HG02571 (cell line): Measurements from ENCODE around the gene FGF3.

ENCODE experiments used
- ATAC-seq: cut with Tn5 transposase; IDR thresholded peaks from one replicate; pipeline ENCODE4 v1.9.1; 2021; ENCODE audit warnings: mild to moderate bottlenecking, moderate library complexity; ENCODE audit not compliant: unreplicated experiment

Gene FGF3

DNA sequence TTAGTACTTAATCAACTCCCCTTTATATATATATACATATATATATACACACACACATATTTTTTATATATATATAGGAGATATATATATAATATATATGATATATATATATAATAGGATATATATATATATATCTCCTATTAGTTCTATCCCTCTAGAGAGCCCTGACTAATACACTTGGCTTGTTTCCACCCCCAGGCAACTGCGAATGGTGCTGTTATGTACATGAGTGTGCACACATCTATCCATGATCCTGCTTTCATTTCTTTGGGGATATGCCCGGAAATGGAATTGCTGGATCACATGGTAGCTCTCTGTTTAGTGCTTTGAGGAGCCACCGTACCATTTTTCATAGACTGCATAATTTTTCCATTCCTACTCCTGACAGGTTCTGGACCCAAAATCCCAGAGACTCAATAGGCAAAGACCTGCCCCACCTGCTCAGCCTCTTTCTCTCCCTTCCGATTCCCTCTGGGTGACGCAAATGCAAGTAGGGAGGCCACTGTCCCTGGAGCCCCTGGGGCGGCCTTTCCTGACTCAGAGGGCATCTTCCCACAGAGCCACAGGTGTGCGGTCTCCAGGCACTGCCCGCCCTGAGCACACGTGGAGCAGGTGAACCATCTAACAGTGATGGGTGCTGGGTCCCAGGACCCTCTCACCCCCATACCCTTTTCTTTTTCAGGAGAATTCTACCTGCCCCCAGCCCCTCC is 12.0 kb downstream of the FGF3 start:
- no peak for ATAC-seq

DNA sequence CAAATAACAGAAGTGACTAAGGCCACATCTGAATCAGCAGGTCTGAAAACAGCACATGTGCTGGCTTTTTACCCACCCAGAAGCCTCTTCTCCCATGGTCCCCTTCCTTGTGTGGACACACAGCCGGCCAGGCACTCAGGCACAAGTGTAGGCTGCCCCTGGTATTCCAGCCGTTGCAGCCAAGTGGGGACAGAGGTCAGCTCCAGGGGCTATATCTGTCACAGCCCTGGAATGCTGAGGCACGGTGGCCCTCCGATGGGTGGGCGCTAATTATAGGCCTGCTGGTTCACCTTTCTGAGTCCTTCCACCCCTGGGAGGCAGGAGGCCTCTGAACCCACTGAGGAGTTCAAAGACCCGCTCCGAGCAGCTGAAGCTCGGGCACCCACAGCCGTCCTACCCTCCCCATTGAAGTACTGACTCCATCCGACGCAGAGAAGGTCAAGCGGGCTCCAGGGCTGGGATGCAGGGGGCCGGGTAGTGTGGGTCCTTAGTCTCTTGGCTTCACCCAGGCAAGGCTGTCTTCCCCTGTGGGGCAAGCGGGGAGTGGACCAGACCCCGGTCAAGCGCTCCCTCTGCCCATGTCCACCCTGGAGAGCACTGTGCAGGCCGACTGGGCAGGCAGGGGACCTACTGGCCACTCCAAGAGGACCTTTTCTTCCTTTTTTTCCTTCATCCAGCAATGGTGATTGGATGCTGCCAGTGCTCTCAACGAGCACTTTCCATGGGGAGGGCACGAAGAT is 14.3 kb downstream of the FGF3 start:
- no peak for ATAC-seq

DNA sequence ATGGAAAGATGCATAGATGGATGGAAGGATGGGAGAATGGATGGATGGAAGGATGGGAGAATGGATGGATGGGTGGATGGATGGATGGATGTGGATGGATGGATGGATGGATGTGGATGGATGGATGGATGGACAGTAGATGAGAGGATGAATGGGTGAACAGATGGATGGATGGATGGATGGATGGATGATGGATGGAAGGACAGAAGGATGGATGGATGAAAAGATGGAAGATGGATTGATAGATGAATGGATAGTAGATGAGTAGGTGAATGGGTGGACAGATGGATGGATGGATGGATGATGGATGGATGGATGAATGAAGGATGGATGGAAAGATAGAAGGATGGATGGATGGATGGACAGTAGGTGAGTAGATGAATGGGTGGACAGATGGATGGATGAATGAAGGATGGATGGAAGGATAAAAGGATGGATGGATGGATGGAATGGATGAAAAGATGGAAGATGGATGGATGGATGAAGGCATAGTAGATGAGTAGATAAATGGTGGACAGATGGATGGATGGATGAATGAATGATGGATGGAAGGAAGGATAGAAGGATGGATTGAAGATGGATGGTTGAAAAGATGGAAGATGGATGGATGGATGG is 15.5 kb downstream of the FGF3 start:
- ATAC-seq, result no peak

DNA sequence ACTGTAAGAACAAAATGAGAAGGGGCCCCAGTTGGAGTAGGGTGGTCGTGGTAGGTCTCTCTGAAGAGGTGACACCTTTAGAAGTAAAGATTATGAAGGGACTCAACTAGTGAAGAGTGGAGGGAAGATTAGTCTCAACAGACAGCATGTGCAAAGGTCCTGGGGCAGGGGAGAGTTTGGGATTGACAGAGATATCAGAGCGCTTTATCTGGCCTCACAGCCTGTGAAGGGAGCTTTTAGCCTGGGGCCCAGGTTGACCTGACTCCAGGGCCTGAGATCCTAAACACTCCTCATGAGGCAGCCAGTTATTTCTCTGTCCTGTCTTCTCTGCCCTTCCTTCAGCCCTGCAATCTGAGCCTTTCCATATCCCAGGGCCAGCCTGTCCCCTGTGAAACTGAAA is 16.2 kb downstream of the FGF3 start:
- no peak for ATAC-seq

DNA sequence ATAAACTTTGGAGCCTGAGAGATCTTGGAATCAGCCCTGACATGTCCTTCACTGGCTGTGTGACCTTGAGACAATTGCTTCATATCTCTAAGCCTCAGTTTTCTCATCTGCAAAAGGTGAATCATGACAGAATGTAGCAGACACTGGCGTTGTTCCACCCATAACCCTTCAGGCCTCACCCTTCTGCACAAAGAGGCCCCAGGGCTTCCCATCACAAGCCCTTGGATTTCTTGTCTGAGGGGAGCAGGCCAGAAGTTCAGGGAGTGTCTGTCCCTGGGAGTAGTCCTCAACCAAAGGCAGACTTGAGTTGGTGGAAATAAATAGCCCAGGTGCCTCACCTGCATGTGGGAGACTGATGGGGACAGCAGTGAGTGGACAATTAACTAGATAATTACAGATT is 16.6 kb downstream of the FGF3 start:
- ATAC-seq, result no peak

DNA sequence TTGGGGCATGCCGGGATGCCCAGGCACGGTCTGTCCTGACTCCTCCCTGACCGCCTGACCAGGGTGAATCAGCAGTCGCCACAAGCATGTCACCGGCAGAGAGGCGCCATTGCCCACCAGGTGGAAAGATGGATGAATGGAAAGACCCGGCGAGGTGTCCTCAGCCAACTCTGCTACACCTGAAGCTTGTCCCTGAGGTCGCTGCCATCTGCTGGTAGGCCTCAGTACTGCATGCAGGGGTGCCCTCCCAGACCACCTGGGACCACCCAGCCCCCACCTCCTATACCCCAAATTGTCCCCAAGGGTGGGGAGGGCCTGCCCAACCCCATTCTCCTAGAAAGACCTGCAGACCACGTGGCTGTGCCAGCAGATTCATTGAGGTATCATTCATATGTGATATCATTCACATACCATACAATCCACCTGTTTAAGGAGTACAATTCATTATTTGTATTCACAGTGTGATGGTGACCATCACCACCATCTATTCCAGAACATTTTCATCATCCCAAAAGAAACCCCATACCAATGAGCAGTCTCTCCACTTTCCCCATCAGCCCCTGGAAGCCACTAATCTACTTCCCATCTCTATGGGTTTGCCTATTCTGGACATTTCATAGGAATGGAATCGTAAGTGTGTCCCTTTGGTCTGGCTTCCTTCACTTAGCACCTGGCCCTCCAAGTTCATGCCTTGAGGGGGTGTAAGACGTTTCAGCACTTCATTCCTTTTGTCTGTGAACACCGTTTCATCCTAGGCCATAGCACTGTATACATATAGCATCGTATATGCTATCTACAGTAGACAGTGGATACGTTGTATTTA is 17.5 kb downstream of the FGF3 start:
- no peak for ATAC-seq

DNA sequence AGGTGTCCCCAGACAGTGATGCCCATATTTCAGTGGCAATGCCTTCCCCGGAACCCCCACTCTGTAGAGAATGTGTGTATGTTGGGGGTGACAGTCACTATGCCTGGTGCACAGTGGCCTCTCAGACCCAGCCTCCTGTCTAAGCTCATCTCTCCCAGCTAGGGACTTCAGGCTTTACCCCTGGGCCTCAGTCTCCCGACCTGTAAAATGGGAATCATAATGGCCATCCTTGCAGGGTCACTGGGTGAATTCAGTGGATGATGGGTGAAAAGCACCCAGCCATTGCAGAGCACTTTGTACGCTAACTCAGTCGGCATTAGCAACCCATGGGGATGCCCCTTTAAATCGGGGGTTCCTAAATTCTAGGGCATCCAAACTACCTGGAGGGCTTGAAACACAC is 18.9 kb downstream of the FGF3 start:
- no peak for ATAC-seq

DNA sequence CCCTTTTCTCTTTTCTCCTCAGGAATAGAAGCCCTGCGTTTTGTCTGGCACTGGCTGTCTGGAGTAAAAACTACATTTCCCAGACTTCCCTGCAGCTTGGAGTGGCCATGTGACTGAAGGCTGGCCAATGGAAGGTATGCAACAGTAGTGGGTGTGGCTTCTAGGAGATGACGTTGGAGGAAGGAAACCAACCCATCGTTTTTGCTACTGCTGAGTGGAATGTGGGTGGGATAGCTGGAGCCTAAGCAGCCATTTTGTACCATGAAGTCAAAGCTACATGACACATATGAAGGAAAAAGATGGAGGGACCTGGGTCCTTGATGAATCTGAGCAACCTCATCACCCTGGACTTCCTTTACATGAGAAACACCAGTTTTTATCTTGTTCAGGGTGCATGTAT is 19.6 kb downstream of the FGF3 start:
- ATAC-seq, result no peak

DNA sequence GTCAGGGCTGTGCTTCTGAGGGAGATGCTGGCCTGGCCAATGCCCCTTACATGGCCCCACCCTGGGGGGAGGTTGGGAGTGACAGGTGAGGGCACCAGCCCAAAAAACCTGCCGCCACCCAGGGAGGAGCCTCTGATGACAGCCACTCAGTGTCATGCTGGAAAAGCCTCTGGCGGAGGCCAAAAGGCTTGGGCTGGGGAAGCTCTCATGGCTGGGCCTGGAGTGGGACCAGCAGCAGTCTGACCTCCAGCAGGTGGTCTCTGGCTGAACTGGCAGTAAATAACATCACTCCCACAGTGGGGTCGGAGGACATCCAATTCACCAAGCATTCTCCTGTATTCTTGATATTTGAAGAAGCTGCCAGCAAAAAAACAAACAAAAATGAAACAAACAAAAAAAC is 20.1 kb downstream of the FGF3 start:
- ATAC-seq, result no peak

DNA sequence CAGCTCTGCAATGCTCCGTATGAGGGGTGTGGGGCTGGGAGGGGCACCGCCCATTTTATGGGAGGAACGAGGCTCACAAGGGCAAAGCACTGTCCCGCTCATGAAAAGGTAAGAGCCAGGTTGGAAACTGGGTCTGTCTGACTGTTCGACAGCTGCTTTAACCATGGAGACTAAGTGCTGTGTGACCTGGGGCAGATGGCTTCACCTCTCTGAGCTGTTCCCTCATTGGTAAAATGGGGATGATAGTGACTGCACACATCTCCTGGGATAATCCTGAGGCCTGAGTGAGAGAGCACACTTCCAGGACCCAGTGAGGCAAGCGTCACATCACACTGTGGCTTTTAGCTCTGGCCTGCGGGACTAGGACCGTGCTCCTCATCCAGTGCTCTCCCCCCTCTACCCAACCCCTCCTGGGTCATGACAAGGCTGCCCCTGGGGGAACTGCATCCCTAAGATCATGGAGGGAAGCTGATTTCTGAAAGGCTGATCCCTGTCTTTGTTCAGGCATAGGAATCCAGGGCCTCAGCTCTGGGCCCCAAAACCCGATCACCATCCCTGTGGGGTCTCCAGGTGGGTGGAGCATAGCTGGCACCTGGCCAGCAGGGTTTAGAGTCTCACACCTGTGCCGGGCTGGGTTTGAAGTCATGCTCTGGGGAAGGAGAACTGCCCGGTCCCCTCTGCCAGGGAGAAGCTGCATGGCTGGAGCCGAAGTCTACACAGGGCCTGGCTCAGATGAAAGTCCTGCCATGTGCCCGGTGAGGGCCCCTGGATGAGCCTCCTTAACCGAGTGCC is 21.3 kb downstream of the FGF3 start:
- no peak for ATAC-seq

DNA sequence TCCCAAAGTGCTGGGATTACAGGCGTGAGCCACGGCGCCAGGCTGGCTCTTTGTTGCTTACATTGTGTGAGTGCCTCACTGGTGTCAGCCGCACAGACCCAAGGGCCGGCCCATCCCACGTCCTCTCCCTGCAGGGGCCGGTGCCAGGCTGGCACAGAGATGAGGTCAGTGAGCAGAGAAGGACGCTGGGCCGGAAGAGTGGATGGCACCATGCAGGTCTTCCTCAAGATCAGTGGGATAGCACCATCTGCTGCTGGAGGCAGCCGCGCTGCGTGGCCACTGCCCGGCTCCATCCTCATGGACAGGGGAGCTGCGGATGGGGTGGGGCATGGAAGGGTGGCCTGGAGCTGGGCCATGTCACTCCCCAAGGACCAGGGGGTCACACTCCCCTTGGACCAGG is 22.1 kb downstream of the FGF3 start:
- no peak for ATAC-seq

DNA sequence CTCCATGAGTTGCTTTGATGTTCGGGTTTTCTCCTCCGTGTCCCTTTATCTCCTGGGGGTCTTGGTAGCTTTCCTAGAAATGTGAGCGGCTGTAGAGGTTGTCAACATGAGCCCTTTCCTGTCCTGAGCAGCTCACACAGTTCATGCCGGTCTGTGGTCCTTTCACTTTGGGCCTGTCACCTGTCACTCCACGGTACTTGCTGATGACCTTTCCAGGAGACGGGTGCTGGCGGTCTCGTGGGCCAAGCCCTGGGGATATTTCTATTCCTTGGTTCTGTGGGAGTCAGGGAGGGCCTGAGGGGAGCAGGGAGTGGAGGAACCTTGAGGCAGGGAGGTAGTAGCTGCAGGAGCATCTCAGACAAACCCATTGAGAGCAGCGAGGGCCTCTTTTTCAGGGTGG is 23.2 kb downstream of the FGF3 start:
- ATAC-seq, result no peak

DNA sequence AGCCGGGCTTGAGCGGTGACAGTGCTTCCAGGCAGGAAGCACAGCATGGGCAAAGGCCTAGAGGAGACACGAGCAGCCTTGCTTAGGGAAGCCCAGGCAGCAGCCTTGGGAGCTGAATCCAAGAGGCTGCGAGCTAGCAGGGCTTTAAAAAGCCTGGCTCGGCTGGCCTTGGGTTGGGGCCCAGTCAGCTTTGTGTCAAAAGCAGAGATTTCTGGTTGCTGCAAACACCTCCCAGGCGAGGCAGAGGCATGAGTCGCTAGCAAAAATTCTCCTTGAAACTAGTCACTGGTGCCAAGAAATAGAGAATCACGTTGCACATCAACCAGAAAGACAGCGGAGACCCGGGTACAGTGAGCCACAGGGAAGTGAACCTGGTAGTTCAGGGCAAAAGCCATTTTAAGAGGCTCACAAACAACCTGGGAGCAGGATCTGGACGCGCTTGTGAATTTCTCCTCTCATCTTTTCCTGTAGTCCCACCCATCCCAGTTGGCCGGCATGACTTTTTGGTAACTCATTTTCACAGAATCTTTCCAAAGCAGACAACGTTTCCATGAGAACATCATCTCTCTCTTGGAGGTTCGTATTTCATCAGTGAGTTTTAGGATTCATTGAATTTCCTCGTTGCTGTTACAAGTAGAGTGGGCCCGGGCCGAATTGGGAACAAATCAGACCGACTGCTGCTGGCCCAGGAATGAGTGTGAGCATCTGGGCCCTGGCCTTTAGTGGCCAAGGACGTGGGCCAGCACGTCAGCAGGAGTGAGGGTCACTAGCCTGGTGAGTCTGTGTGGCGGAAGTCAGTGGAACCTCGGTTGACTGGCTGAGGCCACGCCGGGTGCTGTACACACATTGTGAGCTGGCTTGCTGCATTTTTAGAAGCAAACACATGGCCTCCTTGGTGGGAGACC is 27.7 kb downstream of the FGF3 start:
- ATAC-seq, result no peak

DNA sequence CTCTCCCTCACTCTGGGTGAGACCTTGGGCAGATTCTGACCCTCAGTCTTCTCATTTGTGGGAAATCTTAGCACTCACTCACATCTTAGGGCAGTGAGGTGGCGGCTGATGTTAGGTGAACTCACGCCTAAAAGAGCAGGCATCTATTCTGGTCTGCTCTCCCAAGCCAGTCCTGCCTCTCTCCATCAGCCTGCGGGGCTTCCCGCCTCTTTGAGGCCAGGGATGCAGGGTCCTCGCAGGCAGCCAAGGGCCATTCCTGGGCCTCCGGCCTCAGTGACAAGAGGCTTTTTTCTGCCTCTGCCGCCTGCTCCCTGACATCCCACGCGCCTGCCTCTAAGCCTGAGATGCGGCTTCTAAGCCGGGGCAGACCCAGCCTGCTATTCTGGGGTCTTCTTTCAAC is 30.3 kb downstream of the FGF3 start:
- no peak for ATAC-seq

DNA sequence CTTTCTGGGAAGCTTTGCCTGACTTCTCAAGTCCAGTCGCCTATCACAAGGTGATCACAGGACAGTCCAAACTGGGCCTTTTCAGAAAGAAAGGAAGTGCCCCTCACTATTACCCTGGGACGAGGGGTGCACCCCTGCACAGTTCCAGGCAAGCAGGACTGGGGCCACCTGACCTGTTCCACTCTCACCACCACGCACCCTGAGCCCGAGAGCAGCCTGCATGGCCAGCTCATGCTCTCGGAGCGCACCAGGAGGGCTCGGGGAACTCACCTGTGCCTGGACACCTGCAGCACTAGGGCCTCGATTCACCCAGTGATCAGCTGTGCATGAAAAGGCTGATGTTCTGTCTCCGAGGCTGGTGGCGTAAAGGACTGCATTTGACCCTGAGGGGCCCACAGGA is 31.3 kb downstream of the FGF3 start:
- ATAC-seq, result no peak

DNA sequence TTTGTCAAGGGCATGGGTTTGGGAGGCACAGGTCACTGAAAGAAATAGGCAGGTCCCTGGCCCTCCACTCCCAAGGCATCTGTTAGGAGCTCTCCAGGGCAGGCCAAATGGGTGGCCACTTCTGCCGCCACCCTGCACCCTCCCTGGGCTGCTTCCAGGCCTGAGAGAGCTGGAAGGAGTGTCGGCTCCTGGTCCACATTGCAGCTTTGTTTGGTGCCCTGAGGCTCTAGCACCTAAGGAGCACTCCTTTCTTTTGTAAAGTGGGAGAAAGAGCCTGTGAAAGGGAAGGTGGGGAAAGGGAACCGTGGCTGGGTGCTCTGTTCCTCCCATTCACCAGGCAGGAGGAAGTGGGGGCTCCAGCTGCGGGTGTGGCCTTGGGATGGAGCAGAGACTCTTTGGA is 31.8 kb downstream of the FGF3 start:
- ATAC-seq, result no peak

DNA sequence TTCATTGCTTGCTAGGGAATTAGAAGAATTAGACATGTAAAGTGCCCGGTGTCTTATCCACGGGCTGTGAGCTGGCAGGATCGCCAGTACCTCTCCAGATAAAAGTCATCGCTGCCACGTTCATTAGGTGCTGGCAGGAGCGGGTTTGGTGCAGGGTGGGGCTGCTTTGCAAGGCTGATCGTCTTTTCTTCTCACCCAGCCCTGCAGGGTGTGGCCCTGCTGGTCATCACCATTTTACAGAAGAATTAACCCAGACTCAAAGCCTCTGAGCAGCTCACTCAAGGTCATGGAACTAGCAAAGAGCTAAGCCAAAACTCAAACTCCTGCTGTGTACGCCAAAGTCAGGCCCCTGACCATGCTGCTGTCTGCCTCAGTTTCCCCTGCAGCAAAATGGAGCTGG is 38.0 kb downstream of the FGF3 start:
- ATAC-seq, result no peak

DNA sequence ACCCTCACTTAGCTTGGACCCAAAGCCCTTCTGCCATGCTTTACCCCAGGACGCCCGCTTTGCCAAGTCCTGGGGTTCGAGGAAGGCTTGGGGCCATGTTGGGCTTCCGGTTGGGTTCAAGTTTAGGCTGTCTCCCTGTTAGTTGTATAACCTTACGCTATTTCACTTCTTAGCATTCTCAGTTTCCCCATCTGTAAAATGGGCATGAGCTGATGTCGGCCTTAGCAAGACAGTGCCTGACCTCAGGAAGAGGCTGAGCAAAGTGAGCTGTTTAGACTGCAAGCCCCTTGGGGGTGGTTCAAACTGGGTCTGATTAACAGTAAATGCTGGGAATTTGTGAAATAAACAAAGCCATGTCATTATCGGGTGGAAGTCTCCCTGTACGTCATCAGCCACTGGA is 40.8 kb downstream of the FGF3 start:
- ATAC-seq, result no peak

DNA sequence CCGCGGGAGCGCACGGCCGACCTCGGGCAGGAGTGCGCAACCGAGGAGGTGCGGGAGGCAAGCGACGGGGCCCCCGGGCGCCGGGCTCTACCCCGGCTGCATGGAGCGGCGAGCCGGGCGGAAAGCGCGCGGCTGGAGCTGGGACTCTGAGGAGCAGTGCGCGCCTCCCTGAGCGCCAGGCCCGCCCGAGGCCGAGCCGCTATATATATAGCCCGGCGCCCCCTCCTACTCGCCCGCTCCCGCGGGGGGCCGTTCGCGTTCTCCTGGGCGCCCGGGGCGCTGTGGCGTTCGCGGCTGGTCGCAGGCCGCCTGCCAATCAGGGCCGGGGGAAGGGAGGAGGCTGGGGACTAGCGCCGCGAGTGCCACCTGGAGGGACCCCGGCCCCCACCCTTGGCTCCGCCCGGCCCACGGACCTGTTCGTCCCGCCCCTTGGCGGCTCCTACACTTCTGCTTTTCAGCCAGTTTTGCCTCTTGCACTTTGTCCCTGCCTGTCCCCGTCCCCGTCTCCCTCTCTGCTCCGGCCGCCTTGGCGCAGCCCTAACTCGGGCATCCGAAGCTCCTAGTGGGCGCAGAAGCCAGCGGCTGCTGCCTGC is 44.0 kb downstream of the FGF3 start, which contains the start of gene FGF4:
Gene FGF4, minus strand, starts transcription at position 179 of the 593 bp plus-strand sequence. CDS start 257 bp downstream, outside the sequence.
- ATAC-seq, result no peak
